HEK293 (cell line): ENCODE data around the gene ANKRD11.

Experiments
- CTCF ChIA-PET: fragments of 350-600 bp; formaldehyde crosslinking; extraction: SDS; loops from one replicate; lab custom pipeline; 2021; ENCODE audit warnings: antibody characterized with exemption; lab: Yijun Ruan, JAX
- POLR2A ChIA-PET: fragments of 300-600 bp; formaldehyde crosslinking; extraction: SDS; loops from one replicate; lab custom pipeline; 2020; ENCODE audit warnings: antibody characterized with exemption, inconsistent platforms; lab: Yijun Ruan, JAX
- H3K27ac ChIP-seq: fragments of 200-500 bp; sonication (Bioruptor generic); 2 replicates; pipeline ENCODE4 v1.5.1; 2014; ENCODE audit warnings: low read depth, low read length, control low read depth, inconsistent platforms; ENCODE audit errors: extremely low read depth
- H3K36me3 ChIP-seq, 2 experiments: fragments of 200-500 bp in 1 of 2; sonication (Bioruptor generic) in 1 of 2; 1 replicate in 1 of 2; 2 replicates in 1 of 2; pipeline ENCODE4 v1.5.1; 2014 to 2017; ENCODE audit warnings: inconsistent platforms in 2 of 2, low read length in 2 of 2; ENCODE audit not compliant: control insufficient read depth in 2 of 2, insufficient read depth in 1 of 2
- H3K4me1 ChIP-seq: fragments of 200-500 bp; sonication (Bioruptor generic); 2 replicates; pipeline ENCODE4 v1.5.1; 2014; ENCODE audit warnings: mild to moderate bottlenecking, low read length, inconsistent platforms; ENCODE audit not compliant: control insufficient read depth, insufficient read depth
- H3K4me3 ChIP-seq: 2 replicates; pipeline ENCODE4 v1.5.1; 2011; ENCODE audit warnings: low read depth, mild to moderate bottlenecking, control low read depth, low read length, moderate library complexity
- H3K9me3 ChIP-seq: fragments of 200-500 bp; sonication (Bioruptor generic); 2 replicates; pipeline ENCODE4 v1.5.1; 2014; ENCODE audit warnings: low read depth, low read length, inconsistent platforms; ENCODE audit not compliant: control insufficient read depth, insufficient read depth
- FEZF1 ChIP-seq: fragments of 450-650 bp; formaldehyde crosslinking; IDR thresholded peaks from 2 replicates; pipeline ENCODE4 v1.5.1; 2016; ENCODE audit warnings: missing biosample characterization, missing genetic modification characterization
- GLI2 ChIP-seq: fragments of 450-650 bp; formaldehyde crosslinking; IDR thresholded peaks from 2 replicates; pipeline ENCODE4; 2017; ENCODE audit warnings: missing biosample characterization, missing genetic modification characterization, low read depth, borderline replicate concordance
- ZNF146 ChIP-seq: fragments of 450-650 bp; formaldehyde crosslinking; IDR thresholded peaks from 2 replicates; pipeline ENCODE4 v1.5.1; 2016; ENCODE audit warnings: missing biosample characterization, missing genetic modification characterization
- ZNF239 ChIP-seq: fragments of 450-650 bp; formaldehyde crosslinking; IDR thresholded peaks from 2 replicates; pipeline ENCODE4 v1.5.1; 2016; ENCODE audit warnings: missing biosample characterization, missing genetic modification characterization
- ZNF350 ChIP-seq: fragments of 450-650 bp; formaldehyde crosslinking; IDR thresholded peaks from 2 replicates; pipeline ENCODE4 v1.5.0; 2017; ENCODE audit warnings: missing biosample characterization, mild to moderate bottlenecking, missing genetic modification characterization
- ZNF404 ChIP-seq: fragments of 450-650 bp; formaldehyde crosslinking; IDR thresholded peaks from 2 replicates; pipeline ENCODE4 v1.5.1; 2017; ENCODE audit warnings: missing biosample characterization, missing genetic modification characterization
- ZNF529 ChIP-seq: fragments of 450-650 bp; formaldehyde crosslinking; IDR thresholded peaks from 2 replicates; pipeline ENCODE4 v1.5.1; 2017; ENCODE audit warnings: missing genetic modification characterization, missing biosample characterization; ENCODE audit not compliant: insufficient replicate concordance
- ZNF610 ChIP-seq: fragments of 450-650 bp; formaldehyde crosslinking; IDR thresholded peaks from 2 replicates; pipeline ENCODE4 v1.5.1; 2016; ENCODE audit warnings: missing biosample characterization, missing genetic modification characterization, borderline replicate concordance
- ZNF654 ChIP-seq: fragments of 450-650 bp; formaldehyde crosslinking; IDR thresholded peaks from 2 replicates; pipeline ENCODE4 v1.5.1; 2016; ENCODE audit warnings: low read depth, missing biosample characterization, missing genetic modification characterization
- ZNF660 ChIP-seq: fragments of 450-650 bp; IDR thresholded peaks from 2 replicates; pipeline ENCODE4 v1.5.1; 2018; ENCODE audit warnings: missing biosample characterization, mild to moderate bottlenecking, missing genetic modification characterization
- ZNF792 ChIP-seq: fragments of 450-650 bp; formaldehyde crosslinking; IDR thresholded peaks from 2 replicates; pipeline ENCODE4 v1.5.1; 2016; ENCODE audit warnings: missing biosample characterization, missing genetic modification characterization
- ZNF830 ChIP-seq: fragments of 450-650 bp; IDR thresholded peaks from 2 replicates; pipeline ENCODE4 v1.5.0; 2018; ENCODE audit warnings: missing biosample characterization, missing genetic modification characterization, low read depth, mild to moderate bottlenecking, moderate library complexity
- TF ChIP-seq, protein P1 (sequence below): fragments of 450-650 bp; formaldehyde crosslinking; IDR thresholded peaks from 2 replicates; pipeline ENCODE4 v1.5.1; 2016; ENCODE audit warnings: missing biosample characterization, missing genetic modification characterization
- TF ChIP-seq, protein P2 (sequence below): fragments of 450-650 bp; formaldehyde crosslinking; IDR thresholded peaks from 2 replicates; pipeline ENCODE4 v1.5.1; 2016; ENCODE audit warnings: missing biosample characterization, missing genetic modification characterization
- TF ChIP-seq, protein P3 (sequence below): fragments of 450-650 bp; formaldehyde crosslinking; IDR thresholded peaks from 2 replicates; pipeline ENCODE4 v1.5.1; 2017; ENCODE audit warnings: missing biosample characterization, missing genetic modification characterization

Gene ANKRD11

GRCh38 chr16:89359264-89360147 lies 130.9 kb downstream of the ANKRD11 start:
- H3K9me3 ChIP-seq = no peaks in the 10 kb centered on the region
- TF ChIP-seq ZNF239 (tag by site-specific recombination) (no peak), ZNF792 (tag by site-specific recombination) (no peak), FEZF1 (tag by site-specific recombination) (peak; percentile 50; the same call in 1 of the 2 replicates)
- H3K27ac ChIP-seq = no peak overlapping the region
- CTCF ChIA-PET = interaction anchor here (0.7 kb wide), 1 partner anchor 144 kb away, joined by 3 read pairs; no protein-coding TSS in a partner anchor
- H3K4me3 ChIP-seq = no peak overlapping the region
- H3K36me3 ChIP-seq = peaks cover 0 to 9% of the 10 kb centered on the region in 2 experiments; a peak in 1 of 3 replicates
- POLR2A ChIA-PET = no interaction called here
- H3K4me1 ChIP-seq = peaks cover 47% of the 10 kb centered on the region

GRCh38 chr16:89358030-89359005 lies 132.0 kb downstream of the ANKRD11 start:
- Histone ChIP-seq H3K4me3 (no peak overlapping the region), H3K9me3 (no peaks in the 10 kb centered on the region), H3K27ac (no peak overlapping the region), H3K36me3 (peaks cover 0 to 9% of the 10 kb centered on the region in 2 experiments; a peak in 1 of 3 replicates), H3K4me1 (peaks cover 39% of the 10 kb centered on the region)
- TF ChIP-seq ZNF529 (no peak), GLI2 (tag by site-specific recombination) (no peak), ZNF660 (no peak), ZNF830 (tag by site-specific recombination) (no peak), ZNF146 (tag by site-specific recombination) (no peak), ZNF350 (tag by site-specific recombination) (no peak), ZNF404 (no peak), ZNF610 (tag by site-specific recombination) (no peak), ZNF654 (tag by site-specific recombination) (no peak)
- TF ChIP-seq, protein P1, sequence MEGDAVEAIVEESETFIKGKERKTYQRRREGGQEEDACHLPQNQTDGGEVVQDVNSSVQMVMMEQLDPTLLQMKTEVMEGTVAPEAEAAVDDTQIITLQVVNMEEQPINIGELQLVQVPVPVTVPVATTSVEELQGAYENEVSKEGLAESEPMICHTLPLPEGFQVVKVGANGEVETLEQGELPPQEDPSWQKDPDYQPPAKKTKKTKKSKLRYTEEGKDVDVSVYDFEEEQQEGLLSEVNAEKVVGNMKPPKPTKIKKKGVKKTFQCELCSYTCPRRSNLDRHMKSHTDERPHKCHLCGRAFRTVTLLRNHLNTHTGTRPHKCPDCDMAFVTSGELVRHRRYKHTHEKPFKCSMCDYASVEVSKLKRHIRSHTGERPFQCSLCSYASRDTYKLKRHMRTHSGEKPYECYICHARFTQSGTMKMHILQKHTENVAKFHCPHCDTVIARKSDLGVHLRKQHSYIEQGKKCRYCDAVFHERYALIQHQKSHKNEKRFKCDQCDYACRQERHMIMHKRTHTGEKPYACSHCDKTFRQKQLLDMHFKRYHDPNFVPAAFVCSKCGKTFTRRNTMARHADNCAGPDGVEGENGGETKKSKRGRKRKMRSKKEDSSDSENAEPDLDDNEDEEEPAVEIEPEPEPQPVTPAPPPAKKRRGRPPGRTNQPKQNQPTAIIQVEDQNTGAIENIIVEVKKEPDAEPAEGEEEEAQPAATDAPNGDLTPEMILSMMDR = no peak
- TF ChIP-seq, protein P2, sequence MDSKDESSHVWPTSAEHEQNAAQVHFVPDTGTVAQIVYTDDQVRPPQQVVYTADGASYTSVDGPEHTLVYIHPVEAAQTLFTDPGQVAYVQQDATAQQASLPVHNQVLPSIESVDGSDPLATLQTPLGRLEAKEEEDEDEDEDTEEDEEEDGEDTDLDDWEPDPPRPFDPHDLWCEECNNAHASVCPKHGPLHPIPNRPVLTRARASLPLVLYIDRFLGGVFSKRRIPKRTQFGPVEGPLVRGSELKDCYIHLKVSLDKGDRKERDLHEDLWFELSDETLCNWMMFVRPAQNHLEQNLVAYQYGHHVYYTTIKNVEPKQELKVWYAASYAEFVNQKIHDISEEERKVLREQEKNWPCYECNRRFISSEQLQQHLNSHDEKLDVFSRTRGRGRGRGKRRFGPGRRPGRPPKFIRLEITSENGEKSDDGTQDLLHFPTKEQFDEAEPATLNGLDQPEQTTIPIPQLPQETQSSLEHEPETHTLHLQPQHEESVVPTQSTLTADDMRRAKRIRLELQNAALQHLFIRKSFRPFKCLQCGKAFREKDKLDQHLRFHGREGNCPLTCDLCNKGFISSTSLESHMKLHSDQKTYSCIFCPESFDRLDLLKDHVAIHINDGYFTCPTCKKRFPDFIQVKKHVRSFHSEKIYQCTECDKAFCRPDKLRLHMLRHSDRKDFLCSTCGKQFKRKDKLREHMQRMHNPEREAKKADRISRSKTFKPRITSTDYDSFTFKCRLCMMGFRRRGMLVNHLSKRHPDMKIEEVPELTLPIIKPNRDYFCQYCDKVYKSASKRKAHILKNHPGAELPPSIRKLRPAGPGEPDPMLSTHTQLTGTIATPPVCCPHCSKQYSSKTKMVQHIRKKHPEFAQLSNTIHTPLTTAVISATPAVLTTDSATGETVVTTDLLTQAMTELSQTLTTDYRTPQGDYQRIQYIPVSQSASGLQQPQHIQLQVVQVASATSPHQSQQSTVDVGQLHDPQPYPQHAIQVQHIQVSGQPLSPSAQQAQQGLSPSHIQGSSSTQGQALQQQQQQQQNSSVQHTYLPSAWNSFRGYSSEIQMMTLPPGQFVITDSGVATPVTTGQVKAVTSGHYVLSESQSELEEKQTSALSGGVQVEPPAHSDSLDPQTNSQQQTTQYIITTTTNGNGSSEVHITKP (tag by site-specific recombination) = no peak
- TF ChIP-seq, protein P3, sequence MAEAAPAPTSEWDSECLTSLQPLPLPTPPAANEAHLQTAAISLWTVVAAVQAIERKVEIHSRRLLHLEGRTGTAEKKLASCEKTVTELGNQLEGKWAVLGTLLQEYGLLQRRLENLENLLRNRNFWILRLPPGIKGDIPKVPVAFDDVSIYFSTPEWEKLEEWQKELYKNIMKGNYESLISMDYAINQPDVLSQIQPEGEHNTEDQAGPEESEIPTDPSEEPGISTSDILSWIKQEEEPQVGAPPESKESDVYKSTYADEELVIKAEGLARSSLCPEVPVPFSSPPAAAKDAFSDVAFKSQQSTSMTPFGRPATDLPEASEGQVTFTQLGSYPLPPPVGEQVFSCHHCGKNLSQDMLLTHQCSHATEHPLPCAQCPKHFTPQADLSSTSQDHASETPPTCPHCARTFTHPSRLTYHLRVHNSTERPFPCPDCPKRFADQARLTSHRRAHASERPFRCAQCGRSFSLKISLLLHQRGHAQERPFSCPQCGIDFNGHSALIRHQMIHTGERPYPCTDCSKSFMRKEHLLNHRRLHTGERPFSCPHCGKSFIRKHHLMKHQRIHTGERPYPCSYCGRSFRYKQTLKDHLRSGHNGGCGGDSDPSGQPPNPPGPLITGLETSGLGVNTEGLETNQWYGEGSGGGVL (tag by site-specific recombination) = no peak
- POLR2A ChIA-PET = interaction anchor here (0.6 kb wide), 1 partner anchor 10 kb away, joined by 7 read pairs; no protein-coding TSS in a partner anchor
- CTCF ChIA-PET = no interaction called here
